HG03457 (cell line): ENCODE measurements around the gene FAM241B.

ENCODE experiments used
- ATAC-seq: cut with Tn5 transposase; IDR thresholded peaks from one replicate; pipeline ENCODE4 v1.9.1; 2021; ENCODE audit warnings: moderate number of reproducible peaks; ENCODE audit not compliant: unreplicated experiment

FAM241B gene

GRCh38 chr10:69629897-69630650, at the start of gene FAM241B:
FAM241B (plus strand) TSS chr10:69630247; CDS start chr10:69631744, 1,497 bp downstream.
- ATAC-seq: no peak

- ATAC-seq: no peak
These were observed 49.6 kb upstream of the FAM241B start for GRCh38 chr10:69580435-69580834.

- no peak for ATAC-seq
These were observed 46.9 kb upstream of the FAM241B start for GRCh38 chr10:69583106-69583505.

- no peak for ATAC-seq
These were observed 45.4 kb upstream of the FAM241B start for GRCh38 chr10:69584624-69585023.

GRCh38 chr10:69588358-69588757, 41.7 kb upstream of the FAM241B start:
- no peak for ATAC-seq

- no peak for ATAC-seq
These were observed 29.2 kb upstream of the FAM241B start for GRCh38 chr10:69600761-69601330.

GRCh38 chr10:69609077-69609476, 21.0 kb upstream of the FAM241B start:
- ATAC-seq: no peak

- no peak for ATAC-seq
These were observed 17.3 kb upstream of the FAM241B start for GRCh38 chr10:69612760-69613159.

- no peak for ATAC-seq
These were observed 15.9 kb upstream of the FAM241B start for GRCh38 chr10:69614130-69614529.

GRCh38 chr10:69616358-69616757, 13.7 kb upstream of the FAM241B start:
- no peak for ATAC-seq

- ATAC-seq: no peak
These were observed 11.3 kb upstream of the FAM241B start for GRCh38 chr10:69618746-69619145.

GRCh38 chr10:69619626-69620025, 10.4 kb upstream of the FAM241B start:
- no peak for ATAC-seq

- ATAC-seq: no peak
These were observed 9.4 kb upstream of the FAM241B start for GRCh38 chr10:69620625-69621024.

- ATAC-seq: no peak
These were observed 5.7 kb upstream of the FAM241B start for GRCh38 chr10:69624245-69624786.

GRCh38 chr10:69626826-69627225, 3.2 kb upstream of the FAM241B start:
- ATAC-seq: no peak

GRCh38 chr10:69628891-69629290, 1.2 kb upstream of the FAM241B start:
- no peak for ATAC-seq

- no peak for ATAC-seq
These were observed 539 bp upstream of the FAM241B start for GRCh38 chr10:69629519-69629896.

- no peak for ATAC-seq
These were observed 779 bp downstream of the FAM241B start for GRCh38 chr10:69630651-69631400.

GRCh38 chr10:69631566-69631965, 1.5 kb downstream of the FAM241B start:
- ATAC-seq: no peak

GRCh38 chr10:69632516-69633199, 2.6 kb downstream of the FAM241B start:
- ATAC-seq: no peak
